ENCODE results near the gene LRRTM1. TPM values are rescaled to one million over a fixed set of nuclear protein-coding genes. Genes with fewer than 3 reads are reported as not detected.

Gene LRRTM1
- total RNA-seq, 2 donors from 2014 or later = 3.3 to 11.3 TPM

DNA sequence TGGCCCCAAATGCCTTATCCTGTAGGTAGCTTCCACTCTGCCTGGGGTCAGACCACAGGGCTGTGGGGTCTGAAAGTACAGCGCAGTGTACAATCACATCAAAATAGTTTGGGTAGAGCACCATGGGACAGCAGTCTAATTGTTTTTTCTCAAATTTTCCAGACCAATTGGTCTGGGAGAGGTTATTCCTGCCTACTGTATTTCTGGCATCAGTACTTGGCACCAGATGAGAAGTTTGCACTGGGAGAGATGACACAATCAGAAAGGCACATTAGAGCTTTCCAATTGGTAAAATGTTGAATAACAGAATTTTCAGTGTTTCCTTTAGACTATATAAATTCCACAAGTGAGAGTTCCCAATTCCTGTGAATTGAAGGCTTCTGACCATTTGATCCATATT lies 30.9 kb upstream of the LRRTM1 start:
- Mint-ChIP-seq H3K4me3 (no peak overlapping the region), H3K36me3 (ENCODE audit: low read depth) (no peaks in the 10 kb centered on the region), H3K27me3 (ENCODE audit: insufficient read depth) (peaks cover 7% of the 10 kb centered on the region), H3K4me1 (peaks cover 20% of the 10 kb centered on the region), H3K9me3 (no peaks in the 10 kb centered on the region), H3K27ac (no peak overlapping the region)
- Histone ChIP-seq H3K9me3 (ENCODE audit: control insufficient read depth, low read length) (no peaks in the 10 kb centered on the region), H3K4me1 (ENCODE audit: control insufficient read depth, insufficient read depth, low read length) (peaks cover 5% of the 10 kb centered on the region), H3K4me3 (ENCODE audit: low read length) (no peak overlapping the region), H3K27ac (ENCODE audit: low read depth, low read length) (no peak overlapping the region), H3K27me3 (ENCODE audit: control insufficient read depth, insufficient read depth, low read length, poor library complexity, severe bottlenecking) (no peaks in the 10 kb centered on the region), H3K36me3 (ENCODE audit: control insufficient read depth, insufficient read depth, low read length) (no peaks in the 10 kb centered on the region), H3K9ac (ENCODE audit: extremely low read depth, low read length, poor library complexity, severe bottlenecking) (no peak overlapping the region)
- DNase-seq = no peak
- TF ChIP-seq CTCF (conservative IDR thresholded peaks at IDR 0.05) = no peak
- 100% methylated on average over 1 of the region's 1 CpG for WGBS, 2 experiments (ENCODE audit: insufficient coverage in 1 of 2, insufficient read length in 1 of 2)

DNA sequence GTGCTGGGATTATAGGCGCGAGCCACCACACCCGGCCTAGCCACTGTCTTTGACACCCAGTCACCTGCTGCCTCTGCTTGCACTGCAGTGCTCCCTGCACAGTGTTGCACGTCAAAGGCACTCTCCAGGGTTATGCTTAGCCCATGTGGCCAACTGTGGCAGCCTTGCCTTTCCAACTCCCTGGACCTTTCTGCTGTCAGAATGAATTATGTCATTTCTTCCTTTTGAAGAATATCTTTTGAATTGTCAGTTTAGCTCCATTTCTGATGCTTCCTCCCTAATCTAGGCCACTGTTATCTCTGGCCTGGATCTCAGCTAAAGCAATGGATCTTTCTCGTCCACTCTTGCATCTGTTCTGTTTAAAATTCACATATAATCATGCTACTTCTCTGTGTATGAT lies 29.3 kb upstream of the LRRTM1 start:
- no peak overlapping the region for H3K27ac Mint-ChIP-seq
- no peak for TF ChIP-seq CTCF (conservative IDR thresholded peaks at IDR 0.05)
- Histone ChIP-seq H3K27ac (ENCODE audit: low read depth, low read length) (no peak overlapping the region), H3K4me1 (ENCODE audit: control insufficient read depth, insufficient read depth, low read length) (peaks cover 10% of the 10 kb centered on the region), H3K4me3 (ENCODE audit: low read length) (no peak overlapping the region), H3K27me3 (ENCODE audit: control insufficient read depth, insufficient read depth, low read length, poor library complexity, severe bottlenecking) (no peaks in the 10 kb centered on the region), H3K9ac (ENCODE audit: extremely low read depth, low read length, poor library complexity, severe bottlenecking) (no peak overlapping the region), H3K9me3 (ENCODE audit: control insufficient read depth, low read length) (no peaks in the 10 kb centered on the region), H3K36me3 (ENCODE audit: control insufficient read depth, insufficient read depth, low read length) (no peaks in the 10 kb centered on the region)
- no peak for DNase-seq
- 91 to 94% methylated on average over 4 to 5 of the region's 5 CpGs for WGBS, 2 experiments (ENCODE audit: insufficient coverage in 1 of 2, insufficient read length in 1 of 2)
- H3K4me1 Mint-ChIP-seq = peaks cover 32% of the 10 kb centered on the region
- peaks cover 7% of the 10 kb centered on the region for H3K27me3 Mint-ChIP-seq (ENCODE audit: insufficient read depth)
- H3K36me3 Mint-ChIP-seq (ENCODE audit: low read depth) = no peaks in the 10 kb centered on the region
- H3K9me3 Mint-ChIP-seq = no peaks in the 10 kb centered on the region
- no peak overlapping the region for H3K4me3 Mint-ChIP-seq

GRCh38 chr2:80330527-80331450 lies 26.2 kb upstream of the LRRTM1 start:
- Mint-ChIP-seq H3K9me3 (no peaks in the 10 kb centered on the region), H3K36me3 (ENCODE audit: low read depth) (no peaks in the 10 kb centered on the region), H3K4me3 (no peak overlapping the region), H3K27ac (no peak overlapping the region), H3K27me3 (ENCODE audit: insufficient read depth) (peaks cover 4% of the 10 kb centered on the region), H3K4me1 (peaks cover 60% of the 10 kb centered on the region)
- 86 to 87% methylated on average over 11 to 14 of the region's 14 CpGs for WGBS, 2 experiments (ENCODE audit: insufficient coverage in 1 of 2, insufficient read length in 1 of 2)
- no peak for DNase-seq
- H3K4me1 ChIP-seq (ENCODE audit: control insufficient read depth, insufficient read depth, low read length) = peaks cover 10% of the 10 kb centered on the region
- no peaks in the 10 kb centered on the region for H3K9me3 ChIP-seq (ENCODE audit: control insufficient read depth, low read length)
- no peak overlapping the region for H3K9ac ChIP-seq (ENCODE audit: extremely low read depth, low read length, poor library complexity, severe bottlenecking)
- no peak for TF ChIP-seq CTCF (conservative IDR thresholded peaks at IDR 0.05)
- H3K36me3 ChIP-seq (ENCODE audit: control insufficient read depth, insufficient read depth, low read length) = no peaks in the 10 kb centered on the region
- no peak overlapping the region for H3K4me3 ChIP-seq (ENCODE audit: low read length)
- no peak overlapping the region for H3K27ac ChIP-seq (ENCODE audit: low read depth, low read length)
- no peaks in the 10 kb centered on the region for H3K27me3 ChIP-seq (ENCODE audit: control insufficient read depth, insufficient read depth, low read length, poor library complexity, severe bottlenecking)
